ENCODE results near the gene HERC5.

Gene HERC5

DNA sequence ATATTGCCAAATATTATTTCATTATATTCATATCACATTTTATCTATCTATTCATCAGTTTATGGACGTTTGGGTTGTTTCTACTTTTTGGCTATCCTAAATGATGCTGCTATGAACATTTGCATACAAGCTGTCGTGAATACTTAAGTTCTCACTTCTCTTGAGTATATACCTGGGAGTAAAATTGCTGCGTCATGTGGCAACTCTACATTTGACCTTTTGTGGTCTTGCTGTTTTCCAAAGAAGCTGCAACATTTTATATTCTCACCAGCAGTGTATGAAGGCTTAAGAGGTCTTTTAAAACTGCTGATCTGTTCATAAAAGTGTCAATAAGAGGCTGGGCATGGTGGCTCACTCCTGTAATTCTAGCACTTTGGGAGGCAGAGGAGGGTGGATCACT, 60.9 kb downstream of the HERC5 start:
- Histone ChIP-seq H2AFZ (ENCODE audit: low read length) (no peak overlapping the region), H3K9me3 (replicated peaks; ENCODE audit: insufficient read depth, low read length) (no peaks in the 10 kb centered on the region), H3K4me2 (ENCODE audit: low read depth, low read length) (no peak overlapping the region), H3K36me3 (replicated peaks; ENCODE audit: insufficient read depth, low read length) (no peaks in the 10 kb centered on the region; the same call in 1 of the 2 replicates), H3K9ac (ENCODE audit: low read length) (no peak overlapping the region), H3K9me2 (replicated peaks; ENCODE audit: insufficient read depth, low read length) (no peaks in the 10 kb centered on the region), H3K27me3 (replicated peaks; ENCODE audit: insufficient read depth, low read length) (no peaks in the 10 kb centered on the region), H3F3A (ENCODE audit: insufficient read depth, low read length) (no peaks in the 10 kb centered on the region; the same call in 1 of the 2 replicates), H4K20me1 (ENCODE audit: insufficient read depth, low read length) (no peaks in the 10 kb centered on the region; the same call in 1 of the 2 replicates), H3K79me2 (ENCODE audit: low read length) (peaks cover 23% of the 10 kb centered on the region), H3K27ac (ENCODE audit: low read length) (no peak overlapping the region), H3K4me1 (ENCODE audit: low read length) (0 out of 2 replicates have a peak, but pooled peaks cover 7% of the 10 kb centered on the region), H3K4me3 (ENCODE audit: low read length) (no peak overlapping the region)
- DNase-seq = no peak
- TF ChIP-seq EZH2 (optimal IDR thresholded peaks at IDR 0.05; ENCODE audit: low read depth, low read length) (no peak), EZH2phosphoT487 (IDR thresholded peaks at IDR 0.05; ENCODE audit: low read length) (no peak)
- TF ChIP-seq, protein P1, sequence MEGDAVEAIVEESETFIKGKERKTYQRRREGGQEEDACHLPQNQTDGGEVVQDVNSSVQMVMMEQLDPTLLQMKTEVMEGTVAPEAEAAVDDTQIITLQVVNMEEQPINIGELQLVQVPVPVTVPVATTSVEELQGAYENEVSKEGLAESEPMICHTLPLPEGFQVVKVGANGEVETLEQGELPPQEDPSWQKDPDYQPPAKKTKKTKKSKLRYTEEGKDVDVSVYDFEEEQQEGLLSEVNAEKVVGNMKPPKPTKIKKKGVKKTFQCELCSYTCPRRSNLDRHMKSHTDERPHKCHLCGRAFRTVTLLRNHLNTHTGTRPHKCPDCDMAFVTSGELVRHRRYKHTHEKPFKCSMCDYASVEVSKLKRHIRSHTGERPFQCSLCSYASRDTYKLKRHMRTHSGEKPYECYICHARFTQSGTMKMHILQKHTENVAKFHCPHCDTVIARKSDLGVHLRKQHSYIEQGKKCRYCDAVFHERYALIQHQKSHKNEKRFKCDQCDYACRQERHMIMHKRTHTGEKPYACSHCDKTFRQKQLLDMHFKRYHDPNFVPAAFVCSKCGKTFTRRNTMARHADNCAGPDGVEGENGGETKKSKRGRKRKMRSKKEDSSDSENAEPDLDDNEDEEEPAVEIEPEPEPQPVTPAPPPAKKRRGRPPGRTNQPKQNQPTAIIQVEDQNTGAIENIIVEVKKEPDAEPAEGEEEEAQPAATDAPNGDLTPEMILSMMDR (IDR thresholded peaks at IDR 0.05; ENCODE audit: low read length) = no peak

DNA sequence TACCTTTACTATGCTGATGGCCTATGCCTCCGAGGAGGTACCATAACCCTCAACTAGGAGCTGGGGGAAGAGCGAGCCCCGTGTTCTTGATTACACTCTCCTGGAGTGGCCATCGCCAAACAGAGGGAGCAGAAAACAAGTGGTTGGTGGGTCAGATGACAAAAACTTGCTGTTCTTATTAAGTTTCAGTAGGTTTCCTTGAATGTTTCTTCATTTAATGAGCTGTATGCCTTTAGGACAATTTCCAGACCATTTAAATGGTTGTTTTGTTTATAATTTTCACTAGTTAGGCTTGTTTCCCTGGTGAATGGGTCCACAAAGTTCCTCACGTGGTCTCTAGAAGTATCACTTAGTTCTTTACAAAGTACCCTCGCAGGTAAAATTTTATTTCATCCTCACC, 62.0 kb downstream of the HERC5 start:
- Histone ChIP-seq H3K79me2 (ENCODE audit: low read length) (peaks cover 30% of the 10 kb centered on the region), H4K20me1 (ENCODE audit: insufficient read depth, low read length) (no peaks in the 10 kb centered on the region; the same call in 1 of the 2 replicates), H3K9me3 (replicated peaks; ENCODE audit: insufficient read depth, low read length) (no peaks in the 10 kb centered on the region), H3K27me3 (replicated peaks; ENCODE audit: insufficient read depth, low read length) (no peaks in the 10 kb centered on the region), H3F3A (ENCODE audit: insufficient read depth, low read length) (peaks cover 5% of the 10 kb centered on the region), H3K4me3 (ENCODE audit: low read length) (no peak overlapping the region), H3K36me3 (replicated peaks; ENCODE audit: insufficient read depth, low read length) (no peaks in the 10 kb centered on the region; the same call in 1 of the 2 replicates), H3K9me2 (replicated peaks; ENCODE audit: insufficient read depth, low read length) (no peaks in the 10 kb centered on the region), H3K27ac (ENCODE audit: low read length) (no peak overlapping the region), H3K9ac (ENCODE audit: low read length) (no peak overlapping the region), H3K4me1 (ENCODE audit: low read length) (0 out of 2 replicates have a peak, but pooled peaks cover 7% of the 10 kb centered on the region), H3K4me2 (ENCODE audit: low read depth, low read length) (no peak overlapping the region), H2AFZ (ENCODE audit: low read length) (no peak overlapping the region)
- DNase-seq = no peak
- TF ChIP-seq EZH2 (optimal IDR thresholded peaks at IDR 0.05; ENCODE audit: low read depth, low read length) = no peak

- Histone ChIP-seq H3K27ac (ENCODE audit: low read length) (peak overlapping the region; percentile 70; the same call in 1 of the 2 replicates), H3K79me2 (ENCODE audit: low read length) (peaks cover 30% of the 10 kb centered on the region), H3K4me2 (ENCODE audit: low read depth, low read length) (peak overlapping the region; percentile 68), H3K9me3 (replicated peaks; ENCODE audit: insufficient read depth, low read length) (no peaks in the 10 kb centered on the region), H3K9me2 (replicated peaks; ENCODE audit: insufficient read depth, low read length) (no peaks in the 10 kb centered on the region), H3K36me3 (replicated peaks; ENCODE audit: insufficient read depth, low read length) (no peaks in the 10 kb centered on the region; the same call in 1 of the 2 replicates), H4K20me1 (ENCODE audit: insufficient read depth, low read length) (no peaks in the 10 kb centered on the region; the same call in 1 of the 2 replicates), H3K9ac (ENCODE audit: low read length) (peak overlapping the region; percentile 91), H2AFZ (ENCODE audit: low read length) (peak overlapping the region; percentile 80), H3K4me3 (ENCODE audit: low read length) (peak overlapping the region; percentile 89), H3F3A (ENCODE audit: insufficient read depth, low read length) (peaks cover 5% of the 10 kb centered on the region), H3K27me3 (replicated peaks; ENCODE audit: insufficient read depth, low read length) (no peaks in the 10 kb centered on the region), H3K4me1 (ENCODE audit: low read length) (peaks cover 11% of the 10 kb centered on the region; the same call in 1 of the 2 replicates)
- TF ChIP-seq EZH2phosphoT487 (IDR thresholded peaks at IDR 0.05; ENCODE audit: low read length) (no peak), EZH2 (optimal IDR thresholded peaks at IDR 0.05; ENCODE audit: low read depth, low read length) (no peak)
- TF ChIP-seq, protein P1 (IDR thresholded peaks at IDR 0.05; ENCODE audit: low read length) = no peak
- peak; percentile 48 for DNase-seq
Observed at GRCh38 chr4:88522702-88523324, 65.9 kb downstream of the HERC5 start.
